ENCODE results near the gene CEACAM21.
A peak's percentile ranks its signal among the peaks of the same experiment; 100 is the strongest.

Gene CEACAM21

GRCh38 chr19:41569481-41570150 is 6.3 kb upstream of the CEACAM21 start:
- ChIA-PET POLR2A (interaction anchor here (1.8 kb wide), 1 partner anchor 130 kb away, joined by 6 read pairs; the partner anchor contains the start of gene DMAC2), CTCF (interaction anchor here (0.8 to 17.9 kb wide), 34 partner anchors 12 to 366 kb away, joined by 3 to 433 read pairs (median 5); partner anchors contain the start of gene DMAC2)
- TF ChIP-seq GLI4 (tag by site-specific recombination; IDR thresholded peaks at IDR 0.05) (no peak), HOXC10 (CRISPR knock-in tag; IDR thresholded peaks at IDR 0.05) (no peak), PRDM10 (tag by site-specific recombination; IDR thresholded peaks at IDR 0.05) (peak; percentile 40)
- H3K4me3 ChIP-seq (ENCODE audit: low read depth, low read length), result no peak overlapping the region
- peaks cover 3% of the 10 kb centered on the region for H3K4me1 ChIP-seq (ENCODE audit: control insufficient read depth, insufficient read depth, low read length)
- no peaks in the 10 kb centered on the region for H3K36me3 ChIP-seq (ENCODE audit: control insufficient read depth in 2 of 2, insufficient read depth in 1 of 2, low read length in 2 of 2)
- no peaks in the 10 kb centered on the region; the same call in none of the 2 replicates for H3K9me3 ChIP-seq (ENCODE audit: control insufficient read depth, insufficient read depth, low read depth, low read length)
- H3K27ac ChIP-seq (ENCODE audit: extremely low read depth, low read depth, low read length), result no peak overlapping the region

GRCh38 chr19:41570179-41570578 is 5.8 kb upstream of the CEACAM21 start:
- ChIA-PET CTCF (interaction anchor here (0.5 to 17.9 kb wide), 58 partner anchors 11 to 823 kb away, joined by 3 to 433 read pairs (median 4); partner anchors contain the start of gene DMAC2), POLR2A (interaction anchor here (1.8 kb wide), 1 partner anchor 131 kb away, joined by 6 read pairs; the partner anchor contains the start of gene DMAC2)
- H3K4me1 ChIP-seq (ENCODE audit: control insufficient read depth, insufficient read depth, low read length), result peaks cover 3% of the 10 kb centered on the region
- H3K27ac ChIP-seq (ENCODE audit: extremely low read depth, low read depth, low read length), result no peak overlapping the region
- H3K9me3 ChIP-seq (ENCODE audit: control insufficient read depth, insufficient read depth, low read depth, low read length), result no peaks in the 10 kb centered on the region; the same call in none of the 2 replicates
- H3K36me3 ChIP-seq (ENCODE audit: control insufficient read depth in 2 of 2, insufficient read depth in 1 of 2, low read length in 2 of 2), result no peaks in the 10 kb centered on the region
- H3K4me3 ChIP-seq (ENCODE audit: low read depth, low read length), result no peak overlapping the region
- TF ChIP-seq ZNF23 (tag by site-specific recombination; IDR thresholded peaks at IDR 0.05; ENCODE audit: borderline replicate concordance) (no peak), ZNF140 (tag by site-specific recombination; IDR thresholded peaks at IDR 0.05) (no peak), PRDM1 (tag by site-specific recombination; IDR thresholded peaks at IDR 0.05) (no peak), ZNF391 (tag by site-specific recombination; IDR thresholded peaks at IDR 0.05; ENCODE audit: borderline replicate concordance, low read depth) (no peak), ZNF19 (tag by site-specific recombination; IDR thresholded peaks at IDR 0.05; ENCODE audit: low read depth) (no peak), TCF7L2 (IDR thresholded peaks at IDR 0.05; ENCODE audit: borderline replicate concordance, low read depth, low read length) (no peak), ZNF600 (tag by site-specific recombination; IDR thresholded peaks at IDR 0.05) (no peak), ZNF48 (tag by site-specific recombination; IDR thresholded peaks at IDR 0.05) (no peak), PBX3 (CRISPR knock-in tag; IDR thresholded peaks at IDR 0.05) (no peak), ZNF530 (tag by site-specific recombination; IDR thresholded peaks at IDR 0.05; ENCODE audit: low read depth) (no peak), ZNF624 (tag by site-specific recombination; IDR thresholded peaks at IDR 0.05) (no peak)

GRCh38 chr19:41570639-41571112 is 5.3 kb upstream of the CEACAM21 start:
- ChIA-PET CTCF (interaction anchor here (0.5 to 17.9 kb wide), 66 partner anchors 11 to 826 kb away, joined by 3 to 433 read pairs (median 4); partner anchors contain the start of gene DMAC2), POLR2A (interaction anchor here (1.8 kb wide), 1 partner anchor 131 kb away, joined by 6 read pairs; the partner anchor contains the start of gene DMAC2)
- Histone ChIP-seq H3K9me3 (ENCODE audit: control insufficient read depth, insufficient read depth, low read depth, low read length) (no peaks in the 10 kb centered on the region; the same call in none of the 2 replicates), H3K36me3 (ENCODE audit: control insufficient read depth in 2 of 2, insufficient read depth in 1 of 2, low read length in 2 of 2) (no peaks in the 10 kb centered on the region), H3K4me3 (ENCODE audit: low read depth, low read length) (no peak overlapping the region), H3K27ac (ENCODE audit: extremely low read depth, low read depth, low read length) (no peak overlapping the region), H3K4me1 (ENCODE audit: control insufficient read depth, insufficient read depth, low read length) (peaks cover 3% of the 10 kb centered on the region)
- TF ChIP-seq ZNF660 (tag by site-specific recombination; IDR thresholded peaks at IDR 0.05) (peak; percentile 50; the same call in 1 of the 2 replicates), ZNF843 (tag by site-specific recombination; IDR thresholded peaks at IDR 0.05) (0 out of 2 replicates have a peak, but pooled peaks have one; percentile 19), KLF1 (tag by site-specific recombination; IDR thresholded peaks at IDR 0.05) (0 out of 2 replicates have a peak, but pooled peaks have one; percentile 10), ZNF654 (tag by site-specific recombination; IDR thresholded peaks at IDR 0.05; ENCODE audit: low read depth) (peak; percentile 98), ZNF398 (tag by site-specific recombination; IDR thresholded peaks at IDR 0.05) (peak; percentile 83), ZNF311 (tag by site-specific recombination; IDR thresholded peaks at IDR 0.05; ENCODE audit: borderline replicate concordance) (no peak), TCF7L2 (IDR thresholded peaks at IDR 0.05; ENCODE audit: borderline replicate concordance, low read depth, low read length) (no peak)

Data from HEK293 (cell line).